Cardiac fibroblast (primary cell): ENCODE measurements around the gene KIF21A.

Experiments used
- DNase-seq, 2 donors: peaks; one replicate each; pipeline versions ENCODE4 v3.0.0 to v3.0.0-alpha.2; 2010; ENCODE audit warnings: low read depth in 2 of 2
- H3K4me3 ChIP-seq, 2 donors: replicated peaks in 1 of 2; 1 replicate in 1 of 2; 2 replicates in 1 of 2; pipeline ENCODE4 v1.5.1; 2011; ENCODE audit warnings: low read depth in 2 of 2, low read length in 2 of 2, mild to moderate bottlenecking in 2 of 2, moderate library complexity in 1 of 2
- TF ChIP-seq, protein P1 (sequence below): IDR thresholded peaks from one replicate; pipeline ENCODE4 v1.5.1; 2011; ENCODE audit warnings: low read depth, mild to moderate bottlenecking, low read length, inconsistent platforms

Gene KIF21A

DNA sequence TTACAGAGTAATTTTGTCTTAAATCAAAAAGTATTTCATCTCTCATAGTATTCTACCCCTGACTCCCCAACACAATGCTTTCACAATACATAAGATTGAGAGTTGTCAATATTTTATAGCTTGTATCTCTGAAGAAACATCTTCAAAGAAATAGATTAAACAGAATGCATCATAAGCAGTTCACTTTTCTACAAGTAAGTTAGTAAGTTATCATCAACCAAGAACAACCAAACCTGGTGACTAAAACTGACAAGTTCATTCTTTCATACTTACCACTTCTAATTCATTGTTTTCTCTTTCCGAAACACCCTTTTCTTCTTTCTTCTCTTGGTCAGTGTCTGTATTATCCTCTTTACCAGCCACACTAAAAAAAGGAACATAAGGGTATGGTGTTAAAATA, 101.2 kb downstream of the KIF21A start:
- TF ChIP-seq, protein P1, sequence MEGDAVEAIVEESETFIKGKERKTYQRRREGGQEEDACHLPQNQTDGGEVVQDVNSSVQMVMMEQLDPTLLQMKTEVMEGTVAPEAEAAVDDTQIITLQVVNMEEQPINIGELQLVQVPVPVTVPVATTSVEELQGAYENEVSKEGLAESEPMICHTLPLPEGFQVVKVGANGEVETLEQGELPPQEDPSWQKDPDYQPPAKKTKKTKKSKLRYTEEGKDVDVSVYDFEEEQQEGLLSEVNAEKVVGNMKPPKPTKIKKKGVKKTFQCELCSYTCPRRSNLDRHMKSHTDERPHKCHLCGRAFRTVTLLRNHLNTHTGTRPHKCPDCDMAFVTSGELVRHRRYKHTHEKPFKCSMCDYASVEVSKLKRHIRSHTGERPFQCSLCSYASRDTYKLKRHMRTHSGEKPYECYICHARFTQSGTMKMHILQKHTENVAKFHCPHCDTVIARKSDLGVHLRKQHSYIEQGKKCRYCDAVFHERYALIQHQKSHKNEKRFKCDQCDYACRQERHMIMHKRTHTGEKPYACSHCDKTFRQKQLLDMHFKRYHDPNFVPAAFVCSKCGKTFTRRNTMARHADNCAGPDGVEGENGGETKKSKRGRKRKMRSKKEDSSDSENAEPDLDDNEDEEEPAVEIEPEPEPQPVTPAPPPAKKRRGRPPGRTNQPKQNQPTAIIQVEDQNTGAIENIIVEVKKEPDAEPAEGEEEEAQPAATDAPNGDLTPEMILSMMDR = no peak
- DNase-seq = no peak
- no peak overlapping the region for H3K4me3 ChIP-seq

DNA sequence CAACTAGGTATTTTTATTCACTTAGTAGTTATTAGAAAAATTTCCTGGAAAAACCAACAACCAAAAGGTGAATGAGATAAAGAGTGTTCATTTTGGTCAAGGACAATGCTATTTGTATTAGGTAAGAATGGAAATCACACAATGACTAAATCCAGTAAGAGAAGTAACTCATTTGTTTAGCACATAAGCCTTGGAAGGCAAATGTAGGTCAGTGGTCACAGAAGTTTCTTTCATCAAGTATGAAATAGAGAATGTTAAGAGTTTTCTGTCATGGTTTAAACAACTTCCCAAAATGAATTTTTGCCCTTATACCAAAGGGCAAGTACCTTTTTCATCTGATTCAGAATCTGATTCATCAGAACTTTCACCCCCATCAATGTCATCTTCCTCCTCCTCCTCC, 101.7 kb downstream of the KIF21A start:
- H3K4me3 ChIP-seq = no peak overlapping the region
- TF ChIP-seq, protein P1 = no peak
- DNase-seq = peak in 1 of 2 donors; percentile 62

DNA sequence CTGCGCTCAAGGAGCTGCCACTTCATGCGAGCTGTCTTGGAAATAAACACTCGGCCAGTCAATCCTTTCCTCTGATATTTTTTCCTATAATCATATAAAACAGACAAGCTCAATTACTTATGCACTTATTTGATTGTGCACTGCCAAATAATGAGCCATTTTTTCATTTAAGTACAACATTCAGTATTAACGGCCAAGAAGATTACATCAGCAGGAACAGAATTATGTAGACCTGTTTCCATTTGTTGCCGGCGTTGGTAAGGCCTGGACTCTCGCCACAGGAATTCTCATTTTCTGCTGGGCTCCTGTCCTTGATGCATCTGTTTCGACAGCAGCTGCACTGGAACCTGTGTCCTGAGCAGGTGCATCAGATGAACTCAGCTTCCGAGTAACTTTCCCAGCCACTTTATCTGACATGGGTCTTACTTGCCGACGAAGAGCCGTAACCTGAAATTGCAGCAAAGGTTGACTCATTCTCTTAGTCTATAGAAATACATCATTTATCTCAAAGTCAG, 110.2 kb downstream of the KIF21A start:
- H3K4me3 ChIP-seq = no peak overlapping the region
- DNase-seq = no peak

DNA sequence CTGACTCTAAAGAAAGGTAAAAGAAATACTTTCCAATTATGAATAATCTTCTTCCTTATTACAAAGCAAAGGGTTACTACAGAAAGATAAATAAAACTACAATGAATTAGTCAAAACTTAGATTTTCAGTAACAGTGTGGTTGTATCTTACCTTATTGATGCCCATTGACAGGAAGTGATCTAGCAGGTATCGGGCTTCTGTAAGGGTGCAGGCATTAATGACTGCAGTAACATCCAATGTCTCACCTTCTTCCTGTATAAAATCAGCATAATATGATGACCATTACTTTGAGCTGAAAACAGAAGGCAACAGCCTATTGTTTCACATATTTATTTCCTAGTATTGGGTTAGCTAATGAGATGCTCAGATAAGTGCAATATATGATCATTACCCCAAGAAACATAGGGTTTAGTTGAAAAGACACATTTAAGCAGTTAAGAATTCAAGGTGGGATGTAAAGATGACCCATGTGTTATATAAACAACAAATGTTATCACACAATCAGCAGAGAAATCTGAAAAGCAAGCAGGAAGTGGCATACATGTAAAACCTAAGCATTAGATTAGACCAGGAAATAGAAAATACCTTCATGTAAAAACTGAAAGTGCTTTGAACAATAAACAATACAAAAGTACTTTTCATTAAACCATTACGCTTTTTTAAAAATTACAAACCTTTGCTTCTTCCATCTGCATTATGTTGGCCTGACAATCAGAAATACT, 111.2 kb downstream of the KIF21A start:
- H3K4me3 ChIP-seq = no peak overlapping the region
- no peak for DNase-seq
- TF ChIP-seq, protein P1 = no peak

More for the DNA sequence above, 110.2 kb downstream of the KIF21A start:
- TF ChIP-seq, protein P1 = no peak

DNA sequence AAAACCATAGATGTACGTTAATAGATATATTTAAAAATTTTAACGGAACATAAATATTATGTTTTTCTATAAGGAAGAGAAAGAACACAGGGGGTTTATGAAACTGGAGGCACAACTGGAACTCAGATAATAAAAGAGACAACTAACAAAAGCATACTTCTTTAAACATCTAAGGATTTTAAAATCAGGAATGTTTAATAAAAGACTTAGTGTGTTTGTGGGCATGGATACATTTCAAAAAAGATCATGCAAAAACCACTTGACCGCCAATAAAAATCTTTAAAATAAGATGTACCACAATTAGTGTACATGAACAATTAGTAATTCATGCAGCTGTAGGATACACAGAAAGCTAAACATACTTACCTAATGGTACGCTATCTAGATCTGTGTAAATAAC, 113.0 kb downstream of the KIF21A start:
- no peak for DNase-seq
- TF ChIP-seq, protein P1 = no peak
- no peak overlapping the region for H3K4me3 ChIP-seq

DNA sequence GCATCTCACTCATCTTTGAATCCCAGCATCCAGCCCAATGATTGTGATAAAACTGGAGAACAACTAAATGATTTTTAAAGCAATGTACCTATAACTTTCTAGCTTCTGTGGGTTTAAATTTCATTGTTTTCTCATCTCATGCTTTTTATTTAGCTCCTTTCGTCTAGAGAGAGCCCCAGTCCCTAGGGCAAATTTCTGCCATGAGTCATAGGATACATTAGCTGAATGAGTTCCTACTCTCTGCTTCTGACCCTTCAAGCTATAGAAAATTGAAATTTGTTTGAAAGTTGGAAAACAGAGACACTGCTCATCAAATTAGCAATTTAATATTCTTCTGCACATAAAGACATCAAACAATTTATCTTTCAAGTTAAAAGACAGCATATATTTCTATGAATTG, 113.9 kb downstream of the KIF21A start:
- peak; percentile 15 to 65 for DNase-seq
- TF ChIP-seq, protein P1 = no peak
- no peak overlapping the region for H3K4me3 ChIP-seq
